ENCODE measurements around the gene ERC2.
A peak's percentile ranks its signal among the peaks of the same experiment; 100 is the strongest.

The ERC2 gene

DNA sequence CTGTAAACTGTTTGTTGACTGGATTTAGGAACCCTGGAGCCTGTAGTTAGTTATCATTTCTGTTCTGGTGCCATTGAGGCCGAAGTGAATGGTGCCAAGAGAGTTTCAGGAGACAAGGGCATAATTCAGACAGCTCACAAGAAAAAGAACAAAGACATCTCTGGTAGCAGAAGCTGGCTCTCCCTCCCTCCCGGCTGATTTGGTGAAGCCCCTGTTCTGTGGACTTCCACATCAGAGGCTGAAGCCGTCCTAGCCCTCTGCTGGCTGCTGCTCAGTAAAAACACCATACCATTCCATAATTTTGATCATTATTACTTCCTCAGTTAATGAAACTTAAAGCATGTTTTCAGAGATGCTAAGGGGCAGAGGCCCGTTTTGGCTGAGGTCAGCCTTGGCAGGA, 599.9 kb downstream of the ERC2 start:
- Histone ChIP-seq H3F3A (ENCODE audit: insufficient read depth, low read length) (no peaks in the 10 kb centered on the region), H3K79me2 (ENCODE audit: insufficient read depth, low read length) (no peaks in the 10 kb centered on the region), H3K36me3 (ENCODE audit: insufficient read depth, low read length) (no peaks in the 10 kb centered on the region), H3K4me2 (ENCODE audit: low read length) (no peak overlapping the region), H3K4me3 (ENCODE audit: low read depth, low read length, poor library complexity, severe bottlenecking) (no peak overlapping the region), H2AFZ (ENCODE audit: low read length) (no peak overlapping the region), H3K27ac (ENCODE audit: low read depth, low read length, poor library complexity, severe bottlenecking) (no peak overlapping the region), H3K9me2 (ENCODE audit: low read depth, low read length) (no peaks in the 10 kb centered on the region), H3K9me3 (ENCODE audit: low read length) (no peaks in the 10 kb centered on the region), H4K20me1 (ENCODE audit: insufficient read depth, low read length) (no peaks in the 10 kb centered on the region), H3K4me1 (ENCODE audit: insufficient read depth, low read length, severe bottlenecking) (no peaks in the 10 kb centered on the region), H3K9ac (ENCODE audit: low read length) (no peak overlapping the region), H3K27me3 (ENCODE audit: insufficient read depth, low read length) (no peaks in the 10 kb centered on the region)
- TF ChIP-seq, protein P1, sequence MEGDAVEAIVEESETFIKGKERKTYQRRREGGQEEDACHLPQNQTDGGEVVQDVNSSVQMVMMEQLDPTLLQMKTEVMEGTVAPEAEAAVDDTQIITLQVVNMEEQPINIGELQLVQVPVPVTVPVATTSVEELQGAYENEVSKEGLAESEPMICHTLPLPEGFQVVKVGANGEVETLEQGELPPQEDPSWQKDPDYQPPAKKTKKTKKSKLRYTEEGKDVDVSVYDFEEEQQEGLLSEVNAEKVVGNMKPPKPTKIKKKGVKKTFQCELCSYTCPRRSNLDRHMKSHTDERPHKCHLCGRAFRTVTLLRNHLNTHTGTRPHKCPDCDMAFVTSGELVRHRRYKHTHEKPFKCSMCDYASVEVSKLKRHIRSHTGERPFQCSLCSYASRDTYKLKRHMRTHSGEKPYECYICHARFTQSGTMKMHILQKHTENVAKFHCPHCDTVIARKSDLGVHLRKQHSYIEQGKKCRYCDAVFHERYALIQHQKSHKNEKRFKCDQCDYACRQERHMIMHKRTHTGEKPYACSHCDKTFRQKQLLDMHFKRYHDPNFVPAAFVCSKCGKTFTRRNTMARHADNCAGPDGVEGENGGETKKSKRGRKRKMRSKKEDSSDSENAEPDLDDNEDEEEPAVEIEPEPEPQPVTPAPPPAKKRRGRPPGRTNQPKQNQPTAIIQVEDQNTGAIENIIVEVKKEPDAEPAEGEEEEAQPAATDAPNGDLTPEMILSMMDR (IDR thresholded peaks at IDR 0.05; ENCODE audit: low read length) = peak; percentile 15; the same call in 1 of the 2 replicates
- TF ChIP-seq EZH2 (IDR thresholded peaks at IDR 0.05; ENCODE audit: borderline replicate concordance, low read length) = no peak

DNA sequence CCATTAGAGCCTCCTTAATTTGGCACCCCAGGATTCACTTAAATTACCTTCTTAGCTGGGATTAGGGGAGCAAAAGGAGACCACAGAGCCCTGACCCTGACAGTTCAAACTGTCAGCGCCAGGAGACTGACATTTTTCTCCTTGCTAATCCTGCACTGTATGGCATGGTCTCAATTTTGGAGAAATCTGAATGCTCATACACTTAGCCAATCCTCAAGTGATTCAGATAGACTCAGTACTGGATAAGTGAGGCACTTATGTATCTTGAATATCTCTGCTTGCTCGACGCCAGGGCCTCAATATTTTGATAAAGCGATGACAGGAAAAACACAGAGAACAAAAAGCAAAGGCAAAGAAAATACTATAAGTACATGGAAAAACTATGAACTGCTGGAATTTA, 605.2 kb downstream of the ERC2 start:
- H4K20me1 ChIP-seq (ENCODE audit: insufficient read depth, low read length) = no peaks in the 10 kb centered on the region
- H3K36me3 ChIP-seq (ENCODE audit: insufficient read depth, low read length) = no peaks in the 10 kb centered on the region
- no peaks in the 10 kb centered on the region for H3K27me3 ChIP-seq (ENCODE audit: insufficient read depth, low read length)
- H3K4me2 ChIP-seq (ENCODE audit: low read length) = no peak overlapping the region
- no peaks in the 10 kb centered on the region for H3K9me3 ChIP-seq (ENCODE audit: low read length)
- H3K4me1 ChIP-seq (ENCODE audit: insufficient read depth, low read length, severe bottlenecking) = no peaks in the 10 kb centered on the region
- no peak overlapping the region for H2AFZ ChIP-seq (ENCODE audit: low read length)
- no peak overlapping the region for H3K4me3 ChIP-seq (ENCODE audit: low read depth, low read length, poor library complexity, severe bottlenecking)
- TF ChIP-seq EZH2 (IDR thresholded peaks at IDR 0.05; ENCODE audit: borderline replicate concordance, low read length) = no peak
- TF ChIP-seq, protein P1 (IDR thresholded peaks at IDR 0.05; ENCODE audit: low read length) = no peak
- no peaks in the 10 kb centered on the region for H3K9me2 ChIP-seq (ENCODE audit: low read depth, low read length)
- no peaks in the 10 kb centered on the region for H3F3A ChIP-seq (ENCODE audit: insufficient read depth, low read length)
- H3K9ac ChIP-seq (ENCODE audit: low read length) = no peak overlapping the region
- no peaks in the 10 kb centered on the region for H3K79me2 ChIP-seq (ENCODE audit: insufficient read depth, low read length)
- no peak overlapping the region for H3K27ac ChIP-seq (ENCODE audit: low read depth, low read length, poor library complexity, severe bottlenecking)

DNA sequence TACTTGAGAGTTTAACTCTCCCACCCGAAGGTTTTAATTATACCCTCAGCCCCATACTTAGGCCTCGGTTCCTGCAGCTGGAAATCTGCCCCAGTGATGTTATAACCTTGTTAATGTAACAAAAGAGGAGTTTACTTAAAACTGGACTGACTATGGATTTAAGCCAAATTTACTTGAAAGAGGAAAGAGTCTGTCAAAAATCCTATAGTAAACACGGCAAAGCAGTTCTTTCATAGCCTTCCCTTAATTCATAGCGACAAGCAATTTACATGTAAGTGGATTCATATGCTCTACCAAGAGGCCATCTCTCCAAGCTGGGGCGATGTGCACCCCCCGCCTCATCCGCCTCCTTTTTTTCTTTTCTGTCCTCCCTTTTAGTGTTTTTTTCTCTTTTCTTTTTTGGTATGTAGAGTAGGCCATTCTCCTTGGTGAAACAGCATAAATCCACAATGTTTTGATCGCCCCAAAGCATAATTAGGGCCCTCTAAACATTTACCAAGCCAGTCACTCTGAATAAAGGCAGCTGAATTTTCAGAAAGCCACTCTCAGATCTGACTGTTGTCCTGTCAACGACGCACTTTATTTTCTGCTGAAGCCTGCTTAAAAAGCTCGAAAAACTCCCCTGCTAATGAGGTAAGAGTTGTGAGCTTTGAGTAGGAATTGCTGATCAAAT, 608.1 kb downstream of the ERC2 start:
- Histone ChIP-seq H2AFZ (ENCODE audit: low read length) (no peak overlapping the region), H3F3A (ENCODE audit: insufficient read depth, low read length) (no peaks in the 10 kb centered on the region), H3K79me2 (ENCODE audit: insufficient read depth, low read length) (no peaks in the 10 kb centered on the region), H3K9ac (ENCODE audit: low read length) (no peak overlapping the region), H3K4me2 (ENCODE audit: low read length) (no peak overlapping the region), H3K9me3 (ENCODE audit: low read length) (no peaks in the 10 kb centered on the region), H3K27me3 (ENCODE audit: insufficient read depth, low read length) (no peaks in the 10 kb centered on the region), H4K20me1 (ENCODE audit: insufficient read depth, low read length) (no peaks in the 10 kb centered on the region), H3K27ac (ENCODE audit: low read depth, low read length, poor library complexity, severe bottlenecking) (no peak overlapping the region), H3K4me3 (ENCODE audit: low read depth, low read length, poor library complexity, severe bottlenecking) (no peak overlapping the region), H3K4me1 (ENCODE audit: insufficient read depth, low read length, severe bottlenecking) (no peaks in the 10 kb centered on the region), H3K36me3 (ENCODE audit: insufficient read depth, low read length) (no peaks in the 10 kb centered on the region), H3K9me2 (ENCODE audit: low read depth, low read length) (no peaks in the 10 kb centered on the region)
- TF ChIP-seq EZH2 (IDR thresholded peaks at IDR 0.05; ENCODE audit: borderline replicate concordance, low read length) = no peak
- TF ChIP-seq, protein P1 (IDR thresholded peaks at IDR 0.05; ENCODE audit: low read length) = no peak
